Osteocyte (in vitro differentiated cells): ENCODE data around the gene OR9Q2. TPM values are rescaled to one million over a fixed set of nuclear protein-coding genes. Genes with fewer than 3 reads are reported as not detected.

Experiments used
- DNase-seq: peaks from one replicate; pipeline ENCODE4 v3.0.0; 2021; ENCODE audit warnings: mixed read lengths; ENCODE audit not compliant: unreplicated experiment; ENCODE audit errors: extremely low spot score
- H3K27ac Mint-ChIP-seq: one replicate; pipeline ENCODE4 v1.8.0; 2021; ENCODE audit warnings: mild to moderate bottlenecking, mixed read lengths; ENCODE audit not compliant: unreplicated experiment
- H3K27me3 Mint-ChIP-seq: one replicate; pipeline ENCODE4 v1.8.0; 2021; ENCODE audit warnings: mixed read lengths; ENCODE audit not compliant: unreplicated experiment
- H3K36me3 Mint-ChIP-seq: one replicate; pipeline ENCODE4 v1.8.0; 2021; ENCODE audit warnings: mixed read lengths; ENCODE audit not compliant: unreplicated experiment
- H3K4me1 Mint-ChIP-seq: one replicate; pipeline ENCODE4 v1.8.0; 2021; ENCODE audit warnings: mixed read lengths; ENCODE audit not compliant: unreplicated experiment
- H3K4me3 Mint-ChIP-seq: one replicate; pipeline ENCODE4 v1.8.0; 2021; ENCODE audit warnings: mild to moderate bottlenecking, moderate library complexity, mixed read lengths; ENCODE audit not compliant: unreplicated experiment
- H3K9me3 Mint-ChIP-seq: one replicate; pipeline ENCODE4 v1.8.0; 2021; ENCODE audit warnings: mixed read lengths; ENCODE audit not compliant: unreplicated experiment
- CTCF ChIP-seq: fragments of 200-600 bp; sonication (generic); IDR thresholded peaks from 2 replicates; pipeline ENCODE4 v1.5.0; 2021; ENCODE audit warnings: antibody characterized with exemption, mild to moderate bottlenecking, moderate library complexity
- total RNA-seq: library from RNA; stranded (reverse); gene quantifications from 2 replicates; pipeline ENCODE4 v1.2.1, GENCODE V29; 2021

The OR9Q2 gene
- total RNA-seq, 1 donor from 2014 or later: not detected

- Mint-ChIP-seq H3K4me3 (no peak overlapping the region), H3K27me3 (peaks cover 2% of the 10 kb centered on the region), H3K9me3 (no peaks in the 10 kb centered on the region), H3K4me1 (no peaks in the 10 kb centered on the region), H3K36me3 (no peaks in the 10 kb centered on the region), H3K27ac (no peak overlapping the region)
- no peak for DNase-seq
- TF ChIP-seq CTCF: no peak
These were observed 23.3 kb upstream of the OR9Q2 start for GRCh38 chr11:58165504-58166106.

GRCh38 chr11:58177409-58178054, 11.3 kb upstream of the OR9Q2 start:
- Mint-ChIP-seq H3K4me1 (no peaks in the 10 kb centered on the region), H3K27ac (no peak overlapping the region), H3K4me3 (no peak overlapping the region), H3K36me3 (no peaks in the 10 kb centered on the region), H3K9me3 (no peaks in the 10 kb centered on the region), H3K27me3 (no peaks in the 10 kb centered on the region)
- TF ChIP-seq CTCF: no peak
- DNase-seq: no peak

- Mint-ChIP-seq H3K27me3 (no peaks in the 10 kb centered on the region), H3K9me3 (no peaks in the 10 kb centered on the region), H3K4me3 (no peak overlapping the region), H3K36me3 (no peaks in the 10 kb centered on the region), H3K27ac (no peak overlapping the region), H3K4me1 (no peaks in the 10 kb centered on the region)
- TF ChIP-seq CTCF: no peak
- DNase-seq: no peak
These were observed 10.4 kb upstream of the OR9Q2 start for GRCh38 chr11:58178444-58178843.

GRCh38 chr11:58179648-58180047, 9.2 kb upstream of the OR9Q2 start:
- no peak overlapping the region for H3K4me3 Mint-ChIP-seq
- no peak for TF ChIP-seq CTCF
- no peaks in the 10 kb centered on the region for H3K27me3 Mint-ChIP-seq
- H3K9me3 Mint-ChIP-seq: no peaks in the 10 kb centered on the region
- no peaks in the 10 kb centered on the region for H3K4me1 Mint-ChIP-seq
- no peaks in the 10 kb centered on the region for H3K36me3 Mint-ChIP-seq
- DNase-seq: no peak
- H3K27ac Mint-ChIP-seq: no peak overlapping the region

- no peak for TF ChIP-seq CTCF
- H3K36me3 Mint-ChIP-seq: no peaks in the 10 kb centered on the region
- H3K9me3 Mint-ChIP-seq: no peaks in the 10 kb centered on the region
- H3K4me3 Mint-ChIP-seq: no peak overlapping the region
- no peak for DNase-seq
- H3K4me1 Mint-ChIP-seq: no peaks in the 10 kb centered on the region
- H3K27me3 Mint-ChIP-seq: no peaks in the 10 kb centered on the region
- H3K27ac Mint-ChIP-seq: no peak overlapping the region
These were observed 1.9 kb upstream of the OR9Q2 start for GRCh38 chr11:58186938-58187337.
